ENCODE data around the gene P3H3. TPM values are rescaled to one million over a fixed set of nuclear protein-coding genes. Genes with fewer than 3 reads are reported as not detected.
A peak's percentile ranks its signal among the peaks of the same experiment; 100 is the strongest.
"Not testable (repeated sequence)": the region's sequence is repeated elsewhere in the genome, so short reads cannot be mapped to it uniquely, and the experiment has no call there.

The P3H3 gene
- total and polyA plus RNA-seq, 9 of the 15 experiments (the other 6 are each of a cell fraction or from before 2014, with no cell fraction given): 0.03 to 15.0 (median 4.8) TPM

DNA sequence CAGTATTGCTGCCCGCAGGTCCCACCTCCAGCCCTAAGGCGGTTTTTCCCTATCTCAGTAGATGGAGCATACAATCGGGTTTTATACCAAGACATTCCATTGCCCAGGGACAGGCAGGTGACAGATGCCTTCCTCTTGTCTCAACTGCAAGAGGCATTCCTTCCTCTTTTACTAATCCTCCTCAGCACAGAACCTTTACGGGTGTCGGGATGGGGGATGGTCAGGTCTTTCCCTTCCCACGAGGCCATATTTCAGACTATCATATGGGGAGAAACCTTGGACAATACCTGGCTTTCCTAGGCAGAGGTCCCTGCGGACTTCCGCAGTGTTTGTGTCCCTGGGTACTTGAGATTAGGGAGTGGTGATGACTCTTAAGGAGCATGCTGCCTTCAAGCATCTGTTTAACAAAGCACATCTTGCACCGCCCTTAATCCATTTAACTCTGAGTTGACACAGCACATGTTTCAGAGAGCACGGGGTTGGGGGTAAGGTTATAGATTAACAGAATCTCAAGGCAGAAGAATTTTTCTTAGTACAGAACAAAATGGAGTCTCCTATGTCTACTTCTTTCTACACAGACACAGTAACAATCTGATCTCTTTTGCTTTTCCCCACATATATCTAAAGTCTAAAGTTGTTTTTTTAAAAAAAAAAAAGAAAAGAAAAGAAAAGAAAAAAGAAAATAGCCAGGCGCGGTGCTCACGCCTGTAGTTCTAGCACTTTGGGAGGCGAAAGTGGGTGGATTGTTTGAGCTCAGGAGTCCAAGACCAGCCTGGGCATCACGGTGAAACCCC is 58.2 kb downstream of the P3H3 start (continued):
- TF ChIP-seq MNT (conservative IDR thresholded peaks at IDR 0.05): peak in 1 of 2 experiments; percentile 55; a peak in 3 of 4 replicates
- peak; percentile 36; the same call in 1 of the 2 replicates for TF ChIP-seq L3MBTL2 (IDR thresholded peaks at IDR 0.05)
- peak; percentile 23; the same call in 1 of the 2 replicates for TF ChIP-seq MAX (CRISPR knock-in tag; IDR thresholded peaks at IDR 0.05)
- TF ChIP-seq CBFA2T3 (IDR thresholded peaks at IDR 0.05): 0 out of 2 replicates have a peak, but pooled peaks have one; percentile 38
- peak; percentile 32; the same call in 1 of the 2 replicates for TF ChIP-seq CBFA2T2 (conservative IDR thresholded peaks at IDR 0.05)
- 0 out of 2 replicates have a peak, but pooled peaks have one; percentile 20 for TF ChIP-seq SMAD4 (CRISPR knock-in tag; conservative IDR thresholded peaks at IDR 0.05)
- peak; percentile 24; the same call in 1 of the 2 replicates for TF ChIP-seq EP400 (IDR thresholded peaks at IDR 0.05)
- peak; percentile 83 for TF ChIP-seq ZNF592 (IDR thresholded peaks at IDR 0.05)
- TF ChIP-seq, protein P1, sequence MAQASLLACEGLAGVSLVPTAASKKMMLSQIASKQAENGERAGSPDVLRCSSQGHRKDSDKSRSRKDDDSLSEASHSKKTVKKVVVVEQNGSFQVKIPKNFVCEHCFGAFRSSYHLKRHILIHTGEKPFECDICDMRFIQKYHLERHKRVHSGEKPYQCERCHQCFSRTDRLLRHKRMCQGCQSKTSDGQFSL (CRISPR knock-in tag; IDR thresholded peaks at IDR 0.05): not testable (repeated sequence)
- TF ChIP-seq, protein P1 (tag; IDR thresholded peaks at IDR 0.05): 0 out of 4 replicates have a peak, but pooled peaks of 1 of the 2 experiments have one; percentile 29
- TF ChIP-seq DMBX1 (CRISPR knock-in tag; IDR thresholded peaks at IDR 0.05; ENCODE audit: borderline replicate concordance): peak; percentile 54; the same call in 1 of the 2 replicates

All from K562 (cell line).